D721Med (cell line): Measurements from ENCODE around the gene CDH20.

Experiments
- DNase-seq: peaks from one replicate; pipeline ENCODE4 v3.0.0; 2011; ENCODE audit warnings: low spot score; ENCODE audit not compliant: insufficient read length
- FAIRE-seq: peaks from 2 replicates; lab custom pipeline; 2011; peaks lifted over from hg19 to GRCh38; lab: Jason Lieb, UNC
- TF ChIP-seq, protein P1 (sequence below): IDR thresholded peaks from 2 replicates; pipeline ENCODE4 v1.5.1; 2012; ENCODE audit warnings: mild to moderate bottlenecking, control low read depth; ENCODE audit not compliant: insufficient read depth; ENCODE audit errors: missing control alignments

The CDH20 gene

DNA sequence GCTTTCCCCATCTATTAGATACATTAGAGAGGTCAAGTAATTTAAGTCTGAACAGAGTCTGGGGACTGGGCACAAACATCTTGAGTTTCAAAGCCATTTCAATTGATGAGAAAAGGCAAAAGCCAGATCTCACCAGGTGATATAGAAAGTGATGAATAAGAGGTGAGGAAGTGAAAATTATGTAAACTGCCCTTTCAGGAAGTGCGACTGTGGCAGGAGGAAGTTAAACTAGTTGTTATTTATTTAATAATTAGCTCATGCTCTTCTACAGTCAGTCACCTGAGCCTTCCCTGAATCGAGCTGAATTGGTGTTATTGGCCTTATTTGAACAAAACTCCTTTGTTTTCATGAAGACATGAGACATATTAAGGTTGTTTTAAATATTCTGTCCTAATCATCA is 115.1 kb downstream of the CDH20 start:
- DNase-seq (no peak), FAIRE-seq (no peak)
- TF ChIP-seq, protein P1, sequence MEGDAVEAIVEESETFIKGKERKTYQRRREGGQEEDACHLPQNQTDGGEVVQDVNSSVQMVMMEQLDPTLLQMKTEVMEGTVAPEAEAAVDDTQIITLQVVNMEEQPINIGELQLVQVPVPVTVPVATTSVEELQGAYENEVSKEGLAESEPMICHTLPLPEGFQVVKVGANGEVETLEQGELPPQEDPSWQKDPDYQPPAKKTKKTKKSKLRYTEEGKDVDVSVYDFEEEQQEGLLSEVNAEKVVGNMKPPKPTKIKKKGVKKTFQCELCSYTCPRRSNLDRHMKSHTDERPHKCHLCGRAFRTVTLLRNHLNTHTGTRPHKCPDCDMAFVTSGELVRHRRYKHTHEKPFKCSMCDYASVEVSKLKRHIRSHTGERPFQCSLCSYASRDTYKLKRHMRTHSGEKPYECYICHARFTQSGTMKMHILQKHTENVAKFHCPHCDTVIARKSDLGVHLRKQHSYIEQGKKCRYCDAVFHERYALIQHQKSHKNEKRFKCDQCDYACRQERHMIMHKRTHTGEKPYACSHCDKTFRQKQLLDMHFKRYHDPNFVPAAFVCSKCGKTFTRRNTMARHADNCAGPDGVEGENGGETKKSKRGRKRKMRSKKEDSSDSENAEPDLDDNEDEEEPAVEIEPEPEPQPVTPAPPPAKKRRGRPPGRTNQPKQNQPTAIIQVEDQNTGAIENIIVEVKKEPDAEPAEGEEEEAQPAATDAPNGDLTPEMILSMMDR = no peak

DNA sequence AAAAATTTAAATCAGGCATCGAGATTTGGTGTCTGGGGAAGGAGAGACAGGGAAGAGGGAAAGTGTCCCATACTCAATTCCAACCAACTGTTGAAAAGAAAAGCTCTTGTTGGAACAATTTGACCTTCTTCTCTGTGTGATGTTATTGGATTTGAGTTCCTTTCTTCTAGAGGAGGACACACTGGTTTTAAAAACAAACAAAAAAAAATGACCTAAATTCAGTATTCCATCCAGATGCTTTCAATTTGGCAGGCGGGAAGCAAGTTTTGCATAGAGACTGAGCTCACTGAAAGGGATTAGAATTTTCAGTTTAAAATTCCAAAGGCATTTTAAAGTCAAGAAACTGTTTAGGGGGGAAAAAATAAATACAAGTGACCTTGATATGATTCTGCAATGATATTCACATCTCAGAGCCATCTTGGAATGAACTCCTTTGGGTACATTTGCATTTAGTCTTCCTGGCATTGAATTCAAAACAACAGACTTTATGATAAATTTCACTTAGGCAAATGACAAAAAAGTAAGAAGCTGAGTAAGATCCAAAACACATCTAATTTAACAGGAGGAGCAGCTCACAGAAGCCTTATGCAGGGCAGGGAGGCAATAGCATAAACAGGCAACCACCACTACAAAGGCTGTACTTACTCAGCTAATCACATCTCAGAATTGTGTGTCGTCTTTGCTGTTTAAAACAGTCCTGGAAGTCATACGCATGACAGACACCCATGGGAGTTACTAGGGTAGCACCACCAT is 126.8 kb downstream of the CDH20 start:
- FAIRE-seq (peak; percentile 97), DNase-seq (no peak)
- TF ChIP-seq, protein P1 = no peak

DNA sequence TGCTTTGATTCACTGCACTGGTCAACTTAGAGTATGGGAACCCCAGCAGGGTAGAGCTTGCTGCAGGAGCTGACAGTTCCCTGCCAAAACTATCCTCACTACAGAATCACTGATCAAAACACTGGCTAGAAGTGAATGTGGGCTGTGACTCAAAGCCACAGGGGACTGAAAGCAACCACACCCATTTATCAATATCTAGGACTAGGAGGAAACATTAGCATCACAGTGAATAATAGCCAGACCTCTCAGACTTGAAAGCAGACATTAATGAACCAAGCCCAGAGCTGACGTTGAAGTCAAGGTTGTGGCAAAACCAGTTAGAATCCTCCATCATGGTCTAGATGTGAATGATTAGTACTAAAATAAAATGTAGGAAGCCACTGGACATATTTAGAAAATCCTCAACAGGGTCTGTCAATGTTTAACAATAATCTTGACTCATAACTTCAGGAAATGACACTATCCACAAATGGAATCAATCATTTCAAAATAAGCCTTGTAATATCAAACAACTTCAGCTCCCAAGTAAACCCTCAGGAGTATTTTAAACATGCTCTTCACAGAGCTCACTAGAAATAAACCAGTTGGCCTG is 131.4 kb downstream of the CDH20 start:
- DNase-seq = no peak
- peak; percentile 96 for FAIRE-seq
- TF ChIP-seq, protein P1 = no peak

DNA sequence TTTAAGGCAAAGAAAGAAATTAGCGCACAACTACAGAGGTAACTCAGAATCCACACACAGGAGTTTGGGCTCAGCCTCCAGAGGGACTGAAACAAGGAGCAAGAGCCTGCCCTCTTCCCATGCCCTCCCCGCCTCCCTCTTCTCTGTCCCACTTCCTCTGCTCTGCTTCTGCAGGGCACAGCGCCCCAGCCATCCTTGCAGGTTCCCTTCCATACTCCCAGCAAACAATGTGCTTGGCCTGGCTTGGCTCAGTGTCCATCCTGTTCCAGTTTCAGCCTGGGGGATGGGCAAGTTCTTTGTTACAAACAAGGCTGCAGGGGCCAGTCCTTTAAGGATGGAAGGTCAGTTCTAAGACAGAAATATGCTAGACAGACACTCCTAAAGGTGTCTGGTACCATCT is 133.5 kb downstream of the CDH20 start:
- FAIRE-seq = no peak
- TF ChIP-seq, protein P1 = no peak
- no peak for DNase-seq

DNA sequence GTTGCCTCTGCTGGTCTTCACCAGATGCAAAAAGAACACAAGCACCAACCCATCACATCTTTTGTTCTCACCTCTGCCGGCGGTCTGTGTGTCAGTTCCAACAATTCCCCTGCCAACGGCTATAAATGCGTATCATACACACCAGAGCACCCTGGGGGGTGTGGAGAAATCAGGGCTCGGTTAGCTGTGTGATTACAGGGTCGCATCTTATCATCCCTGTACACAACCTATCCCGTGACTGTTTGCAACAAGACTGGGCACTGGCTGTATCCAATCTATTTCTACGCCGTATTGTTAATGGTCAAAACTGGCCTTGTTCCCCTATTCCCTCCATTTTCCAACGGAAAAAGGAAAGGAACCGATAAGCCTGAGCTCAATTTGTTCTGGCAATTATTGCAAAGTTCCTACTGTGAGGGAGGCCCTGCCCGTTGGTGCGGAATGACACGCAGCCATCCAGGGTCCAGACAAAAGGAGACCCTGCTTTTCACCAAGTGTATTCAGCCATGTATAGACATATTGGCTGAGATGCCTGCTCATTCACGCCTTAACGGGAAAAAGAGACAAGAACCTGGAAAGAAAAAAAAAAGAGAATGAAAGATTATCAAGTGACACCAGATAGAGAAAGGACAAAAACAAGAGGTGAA is 136.9 kb downstream of the CDH20 start:
- no peak for DNase-seq
- no peak for FAIRE-seq
- TF ChIP-seq, protein P1 = no peak

DNA sequence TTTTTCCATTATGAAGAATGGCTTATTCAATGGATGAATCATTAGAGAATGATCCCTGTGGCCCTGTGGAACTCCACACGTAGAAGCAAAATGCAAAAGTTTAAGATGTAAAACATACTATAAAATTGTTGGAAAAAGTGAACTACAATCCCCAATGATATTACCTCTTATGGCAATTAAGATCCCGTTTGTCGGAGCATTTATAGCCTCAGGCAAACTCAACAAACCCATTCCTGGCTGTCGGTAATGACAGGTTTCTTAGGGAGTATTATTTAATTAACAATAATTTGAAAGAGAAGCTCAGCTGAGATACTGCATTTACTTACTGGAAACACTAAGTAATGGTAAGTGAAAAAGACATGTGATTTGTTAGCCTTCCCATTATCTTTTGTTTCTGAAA is 138.3 kb downstream of the CDH20 start:
- FAIRE-seq = no peak

More for the DNA sequence above, 138.3 kb downstream of the CDH20 start:
- TF ChIP-seq, protein P1 = no peak
- no peak for DNase-seq
